NCI-H1417 (cell line): ENCODE measurements around the gene TBX21.
A peak's percentile ranks its signal among the peaks of the same experiment; 100 is the strongest.

Experiments
- DNase-seq, 3 experiments: peaks; one replicate each; lab custom pipeline; 2025; lab: John Stamatoyannopoulos, UW

The TBX21 gene

GRCh38 chr17:47733047-47733673, at the start of gene TBX21:
TBX21 (plus strand) TSS chr17:47733236; CDS start chr17:47733455, 219 bp downstream.
- DNase-seq, result peak; percentile 24 to 87 (median 81)

GRCh38 chr17:47684025-47684424, 49.0 kb upstream of the TBX21 start:
- DNase-seq, result no peak

GRCh38 chr17:47684535-47685193, 48.4 kb upstream of the TBX21 start:
- DNase-seq, result no peak

GRCh38 chr17:47685556-47686275, 47.3 kb upstream of the TBX21 start:
- no peak for DNase-seq

- no peak for DNase-seq
These were observed 46.8 kb upstream of the TBX21 start for GRCh38 chr17:47686276-47686635.

- DNase-seq, result no peak
These were observed 46.2 kb upstream of the TBX21 start for GRCh38 chr17:47686664-47687327.

GRCh38 chr17:47687328-47687690, 45.7 kb upstream of the TBX21 start:
- no peak for DNase-seq

GRCh38 chr17:47687748-47688147, 45.3 kb upstream of the TBX21 start:
- no peak for DNase-seq

GRCh38 chr17:47690121-47690520, 42.9 kb upstream of the TBX21 start:
- no peak for DNase-seq

- DNase-seq, result no peak
These were observed 40.7 kb upstream of the TBX21 start for GRCh38 chr17:47692137-47692894.

- peak; percentile 4 to 72 (median 27) for DNase-seq
These were observed 39.9 kb upstream of the TBX21 start for GRCh38 chr17:47692895-47693730.

GRCh38 chr17:47693731-47694580, 39.1 kb upstream of the TBX21 start, which contains the start of gene TBKBP1:
TBKBP1 (plus strand) TSS chr17:47694161; CDS start chr17:47696113, 1,952 bp downstream.
- DNase-seq, result peak; percentile 43 to 74 (median 67)

- DNase-seq, result peak in 2 of 3 experiments; percentile 49 to 67
These were observed 38.2 kb upstream of the TBX21 start for GRCh38 chr17:47694581-47695428.

GRCh38 chr17:47695429-47696376, 37.3 kb upstream of the TBX21 start:
- DNase-seq, result no peak

GRCh38 chr17:47696717-47697642, 36.1 kb upstream of the TBX21 start:
- no peak for DNase-seq

GRCh38 chr17:47697906-47698711, 34.9 kb upstream of the TBX21 start:
- no peak for DNase-seq
